HG02970 (cell line): ENCODE results near the gene TPSAB1.

Source experiments
- ATAC-seq: cut with Tn5 transposase; IDR thresholded peaks from one replicate; pipeline ENCODE4 v1.9.1; 2021; ENCODE audit warnings: mild to moderate bottlenecking, moderate library complexity, moderate number of reproducible peaks; ENCODE audit not compliant: unreplicated experiment, low FRiP score

TPSAB1 gene

GRCh38 chr16:1209081-1209480 lies 31.4 kb upstream of the TPSAB1 start:
- ATAC-seq: no peak

- no peak for ATAC-seq
These were observed 30.0 kb upstream of the TPSAB1 start for GRCh38 chr16:1210461-1210860.

GRCh38 chr16:1211451-1212268 lies 28.8 kb upstream of the TPSAB1 start:
- ATAC-seq: no peak

GRCh38 chr16:1212616-1213194 lies 27.8 kb upstream of the TPSAB1 start:
- ATAC-seq: no peak

GRCh38 chr16:1213231-1213630 lies 27.3 kb upstream of the TPSAB1 start:
- no peak for ATAC-seq

- ATAC-seq: no peak
These were observed 26.6 kb upstream of the TPSAB1 start for GRCh38 chr16:1213796-1214372.

- no peak for ATAC-seq
These were observed 25.8 kb upstream of the TPSAB1 start for GRCh38 chr16:1214719-1215118.

- no peak for ATAC-seq
These were observed 24.8 kb upstream of the TPSAB1 start for GRCh38 chr16:1215574-1216295.

- no peak for ATAC-seq
These were observed 24.2 kb upstream of the TPSAB1 start for GRCh38 chr16:1216296-1216619.

GRCh38 chr16:1216681-1217400 lies 23.7 kb upstream of the TPSAB1 start:
- no peak for ATAC-seq

GRCh38 chr16:1217526-1217925 lies 23.0 kb upstream of the TPSAB1 start:
- no peak for ATAC-seq

- no peak for ATAC-seq
These were observed 22.2 kb upstream of the TPSAB1 start for GRCh38 chr16:1218061-1218929.

GRCh38 chr16:1218930-1219611 lies 21.4 kb upstream of the TPSAB1 start:
- ATAC-seq: no peak

- ATAC-seq: no peak
These were observed 20.3 kb upstream of the TPSAB1 start for GRCh38 chr16:1220098-1220728.

GRCh38 chr16:1220841-1221627 lies 19.5 kb upstream of the TPSAB1 start:
- ATAC-seq: no peak

- no peak for ATAC-seq
These were observed 18.6 kb upstream of the TPSAB1 start for GRCh38 chr16:1221628-1222552.
